ENCODE measurements around the gene DYNC2H1.

Gene DYNC2H1

GRCh38 chr11:103077554-103077953 is 31.7 kb upstream of the DYNC2H1 start:
- TF ChIP-seq, protein P1, sequence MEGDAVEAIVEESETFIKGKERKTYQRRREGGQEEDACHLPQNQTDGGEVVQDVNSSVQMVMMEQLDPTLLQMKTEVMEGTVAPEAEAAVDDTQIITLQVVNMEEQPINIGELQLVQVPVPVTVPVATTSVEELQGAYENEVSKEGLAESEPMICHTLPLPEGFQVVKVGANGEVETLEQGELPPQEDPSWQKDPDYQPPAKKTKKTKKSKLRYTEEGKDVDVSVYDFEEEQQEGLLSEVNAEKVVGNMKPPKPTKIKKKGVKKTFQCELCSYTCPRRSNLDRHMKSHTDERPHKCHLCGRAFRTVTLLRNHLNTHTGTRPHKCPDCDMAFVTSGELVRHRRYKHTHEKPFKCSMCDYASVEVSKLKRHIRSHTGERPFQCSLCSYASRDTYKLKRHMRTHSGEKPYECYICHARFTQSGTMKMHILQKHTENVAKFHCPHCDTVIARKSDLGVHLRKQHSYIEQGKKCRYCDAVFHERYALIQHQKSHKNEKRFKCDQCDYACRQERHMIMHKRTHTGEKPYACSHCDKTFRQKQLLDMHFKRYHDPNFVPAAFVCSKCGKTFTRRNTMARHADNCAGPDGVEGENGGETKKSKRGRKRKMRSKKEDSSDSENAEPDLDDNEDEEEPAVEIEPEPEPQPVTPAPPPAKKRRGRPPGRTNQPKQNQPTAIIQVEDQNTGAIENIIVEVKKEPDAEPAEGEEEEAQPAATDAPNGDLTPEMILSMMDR (IDR thresholded peaks at IDR 0.05; ENCODE audit: low read depth, low read length, missing control alignments): no peak
- no peak for DNase-seq (ENCODE audit: low read depth)

DNA sequence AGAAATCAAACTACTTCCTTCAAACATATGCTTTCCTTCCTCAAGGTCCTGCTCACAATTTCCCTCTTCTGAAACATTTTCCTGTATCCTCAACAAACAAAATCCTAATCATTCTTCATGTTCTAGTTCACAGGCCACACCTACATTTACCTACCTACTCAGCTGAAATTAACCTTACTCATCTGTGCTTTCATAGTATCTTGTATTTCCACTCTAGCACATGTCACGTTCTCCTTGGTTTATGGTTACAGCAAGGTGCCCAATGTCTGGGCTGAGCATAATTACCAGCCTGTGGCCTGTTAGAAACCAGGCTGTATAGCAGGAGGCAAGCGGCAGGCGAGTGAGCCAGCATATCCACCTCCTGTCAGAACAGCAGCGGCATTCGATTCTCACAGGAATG is 30.5 kb upstream of the DYNC2H1 start:
- H3K4me3 ChIP-seq (ENCODE audit: low read depth, low read length): no peak overlapping the region
- no peak for DNase-seq (ENCODE audit: low read depth)
- TF ChIP-seq, protein P1 (IDR thresholded peaks at IDR 0.05; ENCODE audit: low read depth, low read length, missing control alignments): no peak

More at GRCh38 chr11:103077554-103077953, 31.7 kb upstream of the DYNC2H1 start:
- no peak overlapping the region for H3K4me3 ChIP-seq (ENCODE audit: low read depth, low read length)

DNA sequence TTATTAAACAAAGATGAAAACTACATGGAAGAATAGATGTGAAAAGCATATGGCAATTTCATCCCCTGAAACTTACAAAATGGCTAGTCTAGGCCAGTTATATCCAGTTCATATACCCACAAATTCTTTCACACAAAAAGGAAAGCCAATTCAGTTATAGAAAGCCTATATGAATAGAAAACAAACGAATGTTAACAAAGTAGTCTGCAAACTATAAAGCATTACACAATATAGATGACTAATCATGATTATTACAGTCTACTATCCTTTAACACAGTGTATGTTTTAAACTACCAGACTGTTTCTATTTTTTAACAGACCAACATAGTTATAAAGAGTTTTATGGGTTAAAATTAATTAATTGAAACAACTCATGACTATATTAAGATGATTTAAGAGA is 29.4 kb upstream of the DYNC2H1 start:
- TF ChIP-seq, protein P1 (IDR thresholded peaks at IDR 0.05; ENCODE audit: low read depth, low read length, missing control alignments): no peak
- DNase-seq (ENCODE audit: low read depth): no peak
- no peak overlapping the region for H3K4me3 ChIP-seq (ENCODE audit: low read depth, low read length)

DNA sequence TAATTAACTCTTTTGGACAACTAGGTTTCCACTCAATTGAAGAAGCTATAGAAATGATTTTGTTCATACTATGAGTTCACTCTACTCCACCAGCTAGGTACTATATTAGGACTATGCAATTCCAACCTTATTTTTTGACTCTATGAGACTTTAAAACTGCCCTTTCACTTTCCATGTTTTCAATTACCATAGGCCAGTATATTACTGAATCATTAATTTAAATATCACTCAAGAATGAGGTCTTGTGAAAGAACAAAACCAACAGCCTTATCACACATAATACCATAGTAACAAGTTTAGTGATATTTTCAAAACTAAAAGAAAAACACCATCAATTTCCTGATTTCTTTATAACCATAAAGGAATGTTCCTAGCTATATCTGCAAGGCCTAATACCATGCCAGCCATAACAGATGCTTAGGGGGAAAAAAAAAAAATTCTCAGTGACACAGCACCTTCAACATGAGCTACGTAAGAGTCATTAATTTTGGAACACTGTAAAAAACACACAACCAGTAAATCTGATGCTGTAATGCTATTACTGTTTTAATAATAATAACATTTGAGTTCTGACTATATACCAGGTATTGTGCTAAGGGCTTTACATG is 23.4 kb upstream of the DYNC2H1 start:
- TF ChIP-seq, protein P1 (IDR thresholded peaks at IDR 0.05; ENCODE audit: low read depth, low read length, missing control alignments): no peak
- H3K4me3 ChIP-seq (ENCODE audit: low read depth, low read length): no peak overlapping the region
- DNase-seq (ENCODE audit: low read depth): no peak

DNA sequence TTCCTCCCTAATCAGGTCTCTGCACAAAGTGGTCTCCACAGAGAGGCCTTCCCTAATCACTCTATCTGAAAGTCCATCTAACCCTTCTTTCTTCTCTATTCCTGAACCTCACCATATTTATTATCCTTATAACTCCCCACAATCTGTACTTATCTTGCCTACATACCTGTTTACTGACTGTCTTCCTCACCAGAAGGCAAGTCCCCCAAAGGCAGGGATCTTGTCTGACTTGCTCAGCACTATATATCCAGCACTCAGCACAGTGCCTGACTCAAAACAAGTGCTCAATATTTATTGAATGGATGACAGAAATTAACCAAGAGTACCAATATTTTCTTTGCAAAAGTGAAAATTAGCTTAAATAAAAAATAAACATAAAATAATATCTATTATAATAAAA is 22.8 kb upstream of the DYNC2H1 start:
- no peak overlapping the region for H3K4me3 ChIP-seq (ENCODE audit: low read depth, low read length)
- DNase-seq (ENCODE audit: low read depth): no peak
- TF ChIP-seq, protein P1 (IDR thresholded peaks at IDR 0.05; ENCODE audit: low read depth, low read length, missing control alignments): no peak

DNA sequence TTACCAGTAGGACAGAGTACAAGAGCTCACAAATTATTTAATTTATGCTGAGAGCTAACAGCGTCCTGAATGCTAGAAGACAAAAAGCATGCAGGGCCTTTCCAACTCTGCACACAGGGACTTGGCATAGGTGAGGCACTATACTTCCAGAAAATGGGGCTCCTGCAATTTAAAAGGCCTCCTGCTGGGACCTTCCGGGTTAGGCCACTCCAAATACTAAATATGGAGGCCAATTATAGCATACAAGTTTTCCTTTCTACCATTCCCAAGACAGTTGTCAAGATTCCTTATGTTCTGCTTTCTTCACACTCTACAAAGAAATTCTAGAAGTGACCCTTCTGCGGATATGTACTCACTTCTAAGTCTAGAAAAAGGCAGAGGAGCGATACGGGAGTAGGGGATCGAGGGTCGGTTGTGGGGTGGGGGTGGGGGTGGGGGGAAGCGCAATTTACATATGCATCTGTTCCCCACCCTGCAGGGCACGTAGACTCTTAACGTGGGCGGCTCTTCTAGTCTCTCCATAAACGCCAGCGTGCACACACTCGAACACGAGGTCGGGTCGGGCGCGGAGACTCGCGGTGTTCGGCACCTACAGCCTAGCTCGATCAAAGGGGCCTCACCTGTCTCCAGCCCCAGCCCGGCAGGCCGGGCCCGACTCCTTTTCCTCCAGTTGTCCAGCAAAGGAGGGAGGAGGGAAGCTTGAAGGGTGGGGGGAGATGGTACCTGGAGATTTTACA is 18.0 kb upstream of the DYNC2H1 start:
- TF ChIP-seq, protein P1 (IDR thresholded peaks at IDR 0.05; ENCODE audit: low read depth, low read length, missing control alignments): no peak
- H3K4me3 ChIP-seq (ENCODE audit: low read depth, low read length): peak overlapping the region; percentile 88
- peak; percentile 24 for DNase-seq (ENCODE audit: low read depth)
